D721Med (cell line): ENCODE data around the gene FJX1.
"Not testable (repeated sequence)": the region's sequence is repeated elsewhere in the genome, so short reads cannot be mapped to it uniquely, and the experiment has no call there.

Source experiments
- DNase-seq: peaks from one replicate; pipeline ENCODE4 v3.0.0; 2011; ENCODE audit warnings: low spot score; ENCODE audit not compliant: insufficient read length
- FAIRE-seq: peaks from 2 replicates; lab custom pipeline; 2011; peaks lifted over from hg19 to GRCh38; lab: Jason Lieb, UNC
- TF ChIP-seq, protein P1 (sequence below): IDR thresholded peaks from 2 replicates; pipeline ENCODE4 v1.5.1; 2012; ENCODE audit warnings: mild to moderate bottlenecking, control low read depth; ENCODE audit not compliant: insufficient read depth; ENCODE audit errors: missing control alignments

FJX1 gene

DNA sequence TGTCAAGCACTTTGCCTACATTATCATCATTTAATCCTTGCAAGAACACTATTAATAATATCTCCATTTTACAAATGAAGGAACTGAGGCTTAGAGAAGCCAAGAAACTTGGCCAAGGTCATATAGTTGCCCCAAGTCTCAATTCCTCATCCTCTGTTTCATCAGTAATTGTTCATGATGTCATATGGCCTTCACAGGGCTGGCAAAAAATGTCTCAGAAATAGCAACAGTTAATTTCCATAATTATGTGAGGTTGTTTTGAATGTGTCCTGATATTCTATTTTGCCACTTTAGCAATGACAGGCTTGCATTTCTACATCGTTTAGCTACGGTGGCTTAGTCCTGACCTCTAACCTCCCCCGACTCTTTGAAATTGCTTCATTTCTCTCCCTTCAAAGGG is 23.7 kb downstream of the FJX1 start:
- TF ChIP-seq, protein P1, sequence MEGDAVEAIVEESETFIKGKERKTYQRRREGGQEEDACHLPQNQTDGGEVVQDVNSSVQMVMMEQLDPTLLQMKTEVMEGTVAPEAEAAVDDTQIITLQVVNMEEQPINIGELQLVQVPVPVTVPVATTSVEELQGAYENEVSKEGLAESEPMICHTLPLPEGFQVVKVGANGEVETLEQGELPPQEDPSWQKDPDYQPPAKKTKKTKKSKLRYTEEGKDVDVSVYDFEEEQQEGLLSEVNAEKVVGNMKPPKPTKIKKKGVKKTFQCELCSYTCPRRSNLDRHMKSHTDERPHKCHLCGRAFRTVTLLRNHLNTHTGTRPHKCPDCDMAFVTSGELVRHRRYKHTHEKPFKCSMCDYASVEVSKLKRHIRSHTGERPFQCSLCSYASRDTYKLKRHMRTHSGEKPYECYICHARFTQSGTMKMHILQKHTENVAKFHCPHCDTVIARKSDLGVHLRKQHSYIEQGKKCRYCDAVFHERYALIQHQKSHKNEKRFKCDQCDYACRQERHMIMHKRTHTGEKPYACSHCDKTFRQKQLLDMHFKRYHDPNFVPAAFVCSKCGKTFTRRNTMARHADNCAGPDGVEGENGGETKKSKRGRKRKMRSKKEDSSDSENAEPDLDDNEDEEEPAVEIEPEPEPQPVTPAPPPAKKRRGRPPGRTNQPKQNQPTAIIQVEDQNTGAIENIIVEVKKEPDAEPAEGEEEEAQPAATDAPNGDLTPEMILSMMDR = no peak
- DNase-seq = no peak
- FAIRE-seq = no peak

DNA sequence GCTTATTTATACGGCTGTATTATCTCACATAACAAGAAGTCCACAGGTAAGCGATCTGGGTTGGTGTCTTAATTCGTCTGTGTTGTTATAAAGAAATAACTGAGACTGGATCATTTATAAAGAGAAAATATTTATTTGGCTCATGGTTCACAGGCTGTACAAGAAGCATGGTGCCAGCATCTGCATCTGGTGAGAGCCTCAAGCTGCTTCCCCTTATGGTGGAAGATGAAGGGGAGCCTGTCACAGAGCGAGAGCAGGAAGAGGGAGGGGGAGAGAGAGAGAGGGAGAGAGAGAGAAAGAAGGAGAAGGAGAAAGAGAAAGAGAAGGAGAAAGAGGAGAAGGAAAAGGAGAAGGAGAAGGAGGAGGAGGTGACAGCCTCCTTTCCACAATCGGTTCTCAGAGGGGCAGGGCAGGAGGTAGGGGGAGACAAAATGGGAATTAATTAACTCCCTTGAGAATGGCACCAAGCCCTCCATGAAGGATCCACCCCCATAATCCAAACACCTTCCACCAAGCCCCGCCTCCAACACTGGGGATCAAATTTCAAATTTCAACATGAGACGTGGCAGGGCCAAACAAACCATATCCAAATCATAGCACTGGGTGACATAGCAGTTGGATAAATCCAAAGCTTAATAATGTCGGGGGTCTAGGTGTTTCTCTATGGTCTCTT is 29.3 kb downstream of the FJX1 start:
- FAIRE-seq (no peak), DNase-seq (no peak)
- TF ChIP-seq, protein P1 = no peak

DNA sequence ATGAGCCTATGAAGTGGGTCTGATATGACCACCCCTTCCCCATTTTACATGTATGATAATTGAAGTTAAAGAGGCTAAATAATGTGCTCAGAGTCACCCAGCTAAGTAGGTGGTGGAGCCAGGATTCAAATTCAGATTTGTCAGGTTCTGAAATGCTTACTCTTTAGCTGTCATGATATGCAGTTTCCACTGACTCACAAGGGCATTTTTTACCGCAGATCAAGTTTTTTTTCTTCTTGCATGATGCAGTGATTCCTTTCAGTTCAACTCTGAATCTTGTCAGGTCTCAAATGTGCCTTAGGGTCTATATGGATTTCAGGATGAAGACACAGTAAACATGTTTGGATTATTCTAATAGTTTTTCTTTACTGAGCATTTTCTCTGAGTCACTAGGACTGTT is 31.7 kb downstream of the FJX1 start:
- DNase-seq (no peak), FAIRE-seq (no peak)

DNA sequence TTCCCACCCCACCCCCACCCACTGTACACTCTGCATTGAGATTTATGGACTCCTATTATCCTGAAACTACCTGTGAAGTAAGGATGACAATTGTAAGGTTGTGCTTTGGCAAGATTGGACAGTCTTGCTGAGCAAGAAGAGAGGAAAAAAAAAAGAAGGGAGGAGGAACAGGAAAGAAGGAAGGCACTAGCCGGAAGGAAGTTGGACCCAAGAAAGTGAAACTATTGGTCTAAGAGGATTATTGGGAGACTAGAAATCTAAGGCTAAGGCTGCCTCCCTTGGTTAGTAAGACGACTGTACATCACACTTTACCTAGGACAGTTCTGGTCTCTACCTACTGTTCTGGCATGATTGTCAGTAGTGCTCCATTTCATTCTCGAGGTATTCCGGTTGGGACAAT is 32.2 kb downstream of the FJX1 start:
- DNase-seq = no peak
- no peak for FAIRE-seq
- TF ChIP-seq, protein P1 = no peak

More for the DNA sequence above, 31.7 kb downstream of the FJX1 start:
- TF ChIP-seq, protein P1 = no peak

- FAIRE-seq (no peak), DNase-seq (no peak)
- TF ChIP-seq, protein P1 = no peak
These were observed 33.0 kb downstream of the FJX1 start for GRCh38 chr11:35651263-35651662.

DNA sequence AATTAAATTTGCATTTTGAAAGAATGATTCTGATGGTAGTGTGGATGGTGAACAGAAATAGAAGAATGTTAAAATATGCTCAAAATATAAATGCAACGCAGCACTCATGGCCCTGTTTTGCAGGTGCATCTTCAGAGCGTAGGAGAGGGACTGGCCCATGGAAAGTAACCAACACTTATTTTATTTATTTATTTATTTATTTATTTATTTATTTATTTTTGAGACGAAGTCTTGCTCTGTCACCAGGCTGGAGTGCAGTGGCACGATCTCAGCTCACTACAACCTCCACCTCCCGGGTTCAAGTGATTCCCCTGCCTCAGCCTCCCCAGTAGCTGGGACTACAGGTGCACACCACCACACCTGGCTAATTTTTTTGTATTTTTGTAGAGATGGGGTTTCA is 34.5 kb downstream of the FJX1 start:
- DNase-seq, FAIRE-seq: not testable (repeated sequence)

GRCh38 chr11:35654711-35655110 is 36.5 kb downstream of the FJX1 start:
- DNase-seq (no peak), FAIRE-seq (no peak)
- TF ChIP-seq, protein P1 = no peak
